GM21390 (cell line): Measurements from ENCODE around the gene CAST.

ENCODE experiments used
- ATAC-seq: cut with Tn5 transposase; IDR thresholded peaks from one replicate; pipeline ENCODE4 v1.9.1; 2021; ENCODE audit not compliant: unreplicated experiment

CAST gene

DNA sequence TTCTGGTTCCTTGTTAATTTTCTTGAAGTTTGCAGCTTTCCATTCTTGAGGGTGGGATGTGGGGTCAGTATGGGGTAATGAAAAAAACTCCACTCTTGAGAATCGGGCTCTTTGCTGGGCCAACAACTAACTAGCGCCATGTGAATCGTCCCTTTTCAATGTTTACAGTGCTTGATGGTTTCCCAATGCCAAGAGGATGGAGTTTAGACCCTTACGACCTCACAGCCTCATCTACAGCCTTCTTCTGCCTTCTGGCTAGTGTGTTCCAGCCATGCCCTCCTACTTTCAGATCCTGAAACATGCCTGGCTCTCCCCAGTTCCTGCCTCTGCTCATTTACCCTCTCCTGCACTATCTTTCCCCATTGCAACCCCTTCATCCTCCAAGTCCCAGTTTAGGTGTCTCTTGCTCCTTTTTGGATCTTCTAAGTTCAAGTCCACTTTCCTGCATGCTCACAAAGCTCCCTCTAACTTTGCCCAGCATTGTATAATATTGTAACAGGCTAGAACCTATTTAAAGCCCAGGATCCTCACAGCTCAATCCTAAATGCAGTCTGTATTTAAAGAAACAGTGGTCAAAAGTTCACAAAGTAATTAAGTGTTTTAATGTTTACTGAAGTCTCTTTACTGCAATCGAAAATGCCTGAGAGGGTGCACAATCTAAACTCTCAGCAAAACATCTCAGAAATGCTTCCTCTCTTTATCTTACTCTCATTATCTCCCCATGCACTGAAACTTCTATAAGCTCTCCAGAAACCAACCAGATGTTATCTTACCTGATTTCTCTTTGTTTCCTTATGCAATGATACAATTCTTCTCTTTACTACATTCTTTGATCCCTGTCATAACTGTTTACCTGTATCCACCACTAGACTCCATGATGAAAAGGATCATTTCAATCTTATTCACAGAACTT is 20.6 kb upstream of the CAST start:
- no peak for ATAC-seq

- ATAC-seq = no peak
Observed at GRCh38 chr5:96642281-96642640, 19.9 kb upstream of the CAST start.

DNA sequence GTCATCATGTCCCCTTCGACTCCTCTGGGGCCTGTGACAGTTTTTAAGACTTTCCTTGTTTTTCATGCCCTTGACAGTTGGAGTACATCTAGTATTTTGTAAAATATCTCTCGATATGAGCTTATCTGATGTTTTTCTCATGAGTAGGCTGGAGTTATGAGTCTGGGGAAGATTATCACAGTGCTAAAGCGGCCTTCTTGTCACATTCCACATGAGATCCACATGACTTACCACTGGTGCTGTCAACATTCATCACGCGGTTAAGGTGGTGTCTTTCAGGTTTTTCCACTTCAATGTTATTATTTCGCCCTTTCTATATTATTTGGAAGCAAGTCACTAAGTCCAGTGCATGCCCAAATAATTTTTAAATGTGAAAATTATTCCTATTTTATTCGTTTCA is 17.1 kb upstream of the CAST start:
- no peak for ATAC-seq

- ATAC-seq = peak; percentile 92
Observed at GRCh38 chr5:96648023-96648422, 14.2 kb upstream of the CAST start.

GRCh38 chr5:96648593-96648992 is 13.6 kb upstream of the CAST start:
- ATAC-seq = no peak

DNA sequence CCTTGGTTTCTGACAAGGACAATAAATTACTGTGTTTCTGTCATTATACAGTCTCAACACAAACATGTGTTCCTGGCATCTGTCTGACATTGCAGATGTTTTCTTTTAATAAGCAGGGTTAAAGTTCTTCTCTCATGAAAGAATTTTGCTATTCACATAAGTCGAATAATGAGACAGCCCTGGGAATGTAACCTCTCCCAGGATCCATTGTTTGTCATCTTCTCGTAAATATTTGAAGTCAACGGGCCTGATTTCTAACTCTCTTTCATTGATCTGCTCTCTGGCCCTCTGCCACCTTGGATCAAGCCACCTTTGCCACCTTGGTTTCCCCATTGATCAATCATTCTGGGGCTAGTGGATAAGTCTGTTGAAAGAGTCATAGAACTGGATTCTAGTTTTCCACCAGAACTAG is 12.9 kb upstream of the CAST start:
- no peak for ATAC-seq

DNA sequence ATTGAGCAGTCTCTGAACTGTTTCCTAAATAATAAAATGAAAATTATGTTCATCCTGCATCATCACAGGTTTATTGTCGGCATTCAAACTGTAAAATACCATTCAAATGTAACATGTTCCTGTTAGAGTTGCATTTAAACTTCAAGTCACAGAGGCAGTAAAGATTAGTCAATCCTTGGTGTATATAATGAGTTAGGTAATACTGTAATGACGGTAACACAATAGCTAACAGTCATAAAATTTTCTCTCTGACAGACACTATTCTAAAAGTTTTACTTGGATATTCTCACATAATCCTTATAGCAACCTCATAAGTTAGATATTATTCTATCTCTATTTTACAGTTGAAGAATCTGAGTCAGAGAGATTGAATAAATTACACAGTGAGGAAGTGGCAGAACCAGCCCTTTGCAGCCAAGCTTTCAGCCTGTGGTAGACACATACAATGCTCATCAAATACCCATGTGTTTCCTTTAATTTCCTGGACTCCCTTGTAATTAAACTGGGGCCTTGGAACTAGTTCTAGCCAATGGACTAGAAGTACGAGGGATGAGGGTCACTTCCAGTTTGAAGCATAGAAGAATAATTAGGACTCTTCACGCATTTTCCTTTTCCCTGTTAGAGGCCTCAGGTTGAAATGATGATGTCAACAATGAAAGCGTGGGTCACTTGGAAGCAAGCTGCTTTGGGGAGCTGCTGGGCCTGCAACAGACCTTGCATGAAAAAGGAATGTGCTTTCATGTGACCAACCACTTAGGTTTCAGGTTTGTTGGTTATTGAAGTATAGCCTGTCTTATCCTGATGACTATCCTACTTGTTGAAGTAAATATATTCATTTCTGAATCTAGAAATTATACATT is 12.3 kb upstream of the CAST start:
- no peak for ATAC-seq

GRCh38 chr5:96651047-96651446 is 11.1 kb upstream of the CAST start:
- no peak for ATAC-seq

DNA sequence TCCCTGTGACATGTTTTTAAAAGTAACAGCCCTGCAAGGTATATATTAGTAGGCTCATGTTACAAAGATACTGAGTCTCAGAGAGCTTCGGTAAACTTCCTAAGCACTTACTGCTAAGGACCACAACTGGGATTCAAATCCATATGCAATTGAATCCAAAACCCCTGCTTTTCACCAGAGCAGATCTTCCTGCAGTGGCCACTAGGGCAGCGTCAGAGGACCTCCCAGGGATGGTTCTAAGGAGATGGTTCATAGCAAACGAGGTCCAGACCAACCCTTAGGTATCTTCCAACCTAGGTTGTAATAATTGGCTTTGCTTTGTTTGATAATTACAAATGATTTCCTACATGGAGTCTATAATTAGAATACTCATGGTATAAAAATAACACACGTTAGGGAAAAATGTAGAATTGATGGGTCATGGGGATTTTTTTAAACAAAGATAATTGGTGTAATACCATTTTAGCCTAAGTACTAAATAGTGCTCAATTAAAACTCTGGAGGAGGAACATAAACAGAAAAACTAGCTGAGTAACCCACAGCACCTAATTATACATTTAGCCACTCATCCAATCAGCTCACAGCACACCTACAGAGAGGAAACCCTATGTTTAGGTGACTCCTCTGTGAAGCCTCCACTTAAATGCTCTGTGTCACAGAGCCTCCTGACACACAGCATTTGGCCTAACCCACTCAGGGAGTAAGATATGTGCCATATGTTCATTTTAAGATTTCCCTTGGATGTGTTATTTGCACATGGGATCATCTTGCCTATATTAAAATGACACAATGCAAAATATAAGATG is 10.0 kb upstream of the CAST start:
- no peak for ATAC-seq

DNA sequence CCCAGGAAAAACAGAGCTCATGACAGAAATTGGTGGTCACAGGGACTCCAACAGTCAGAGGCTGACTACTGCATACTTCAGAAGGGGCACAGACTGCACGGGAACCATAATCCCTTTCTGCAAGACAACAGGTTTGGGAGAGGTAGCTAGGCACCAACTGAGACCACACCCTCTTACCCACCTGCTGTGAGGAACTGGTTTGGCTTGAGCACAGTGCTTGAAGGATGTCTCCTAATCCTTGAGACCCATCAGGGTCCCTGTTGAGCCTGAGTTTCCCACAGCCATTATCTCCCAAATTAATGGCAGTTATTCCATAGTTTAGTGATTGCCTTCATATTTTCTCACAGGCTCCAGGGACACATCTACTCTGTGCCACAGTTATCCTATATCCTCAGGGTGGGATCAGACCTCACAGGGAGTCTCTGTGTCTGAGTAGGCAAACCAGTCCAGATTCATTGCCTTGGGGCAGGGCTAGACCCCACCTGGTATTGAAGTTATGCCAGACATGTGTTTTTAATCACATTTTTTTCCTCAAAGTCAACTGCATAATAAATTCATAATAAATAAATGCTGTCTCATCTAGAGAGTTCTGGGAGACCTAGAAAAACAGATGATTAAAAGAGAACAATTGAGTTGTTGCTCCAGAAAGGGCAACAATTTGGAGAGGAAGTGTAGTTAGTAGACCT is 9.3 kb upstream of the CAST start:
- no peak for ATAC-seq

GRCh38 chr5:96654209-96654608 is 8.0 kb upstream of the CAST start:
- ATAC-seq = no peak

DNA sequence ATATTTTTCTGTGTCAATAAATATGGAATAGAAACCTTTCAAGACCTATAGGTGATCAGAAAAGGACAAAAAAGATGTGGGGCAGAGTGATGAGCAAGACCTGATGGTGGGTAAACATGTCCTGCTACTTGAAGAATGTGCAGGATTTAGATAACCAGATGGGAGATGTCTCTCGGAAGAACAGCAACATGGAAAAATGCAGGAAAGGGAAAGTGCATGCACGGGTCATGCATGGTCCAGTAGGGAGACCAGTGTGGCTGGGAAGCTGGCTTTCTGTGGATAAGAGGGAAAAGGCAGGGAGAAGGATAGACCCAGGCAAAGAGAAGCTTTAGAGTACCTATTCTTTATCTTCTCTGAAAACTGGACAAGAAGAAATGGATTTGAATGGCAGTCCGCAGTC is 7.1 kb upstream of the CAST start:
- ATAC-seq = no peak

DNA sequence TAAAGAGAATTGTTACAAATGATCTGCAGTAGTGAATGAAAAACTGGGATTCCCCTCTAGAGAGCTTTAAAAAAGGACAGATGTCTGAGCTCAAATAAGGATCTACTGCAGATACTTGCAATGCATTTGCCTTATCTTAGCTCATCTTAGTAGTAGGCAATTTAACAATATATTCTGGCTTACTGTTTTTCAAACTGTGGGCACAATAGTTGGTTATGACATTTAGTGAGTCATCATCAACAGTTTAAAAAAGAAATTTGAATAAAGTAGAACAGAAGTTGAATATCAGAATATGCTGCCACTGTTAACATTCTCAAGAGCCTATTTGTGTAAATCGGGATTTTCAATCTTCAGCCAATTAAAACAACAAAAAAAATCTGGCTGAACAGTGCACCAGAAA is 6.7 kb upstream of the CAST start:
- no peak for ATAC-seq

DNA sequence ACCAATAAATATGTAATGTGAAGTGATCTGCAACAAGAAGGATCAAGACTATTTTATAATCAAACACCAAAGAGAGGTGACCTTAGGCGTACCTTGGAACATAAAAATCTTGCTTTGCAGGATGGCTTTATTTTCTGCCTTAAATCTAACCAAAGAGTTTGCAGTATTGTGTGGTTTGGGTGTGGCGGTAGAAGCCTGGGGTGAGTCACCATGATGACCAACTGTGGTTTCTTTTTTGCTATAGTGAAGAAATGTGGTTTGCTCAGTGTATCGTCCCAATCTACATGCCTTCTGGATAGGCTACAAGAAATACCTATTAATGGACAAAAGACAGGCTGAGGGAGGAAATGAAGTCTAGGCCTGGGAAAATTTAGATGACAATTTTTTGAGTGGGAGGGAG is 5.1 kb upstream of the CAST start:
- ATAC-seq = peak; percentile 65

DNA sequence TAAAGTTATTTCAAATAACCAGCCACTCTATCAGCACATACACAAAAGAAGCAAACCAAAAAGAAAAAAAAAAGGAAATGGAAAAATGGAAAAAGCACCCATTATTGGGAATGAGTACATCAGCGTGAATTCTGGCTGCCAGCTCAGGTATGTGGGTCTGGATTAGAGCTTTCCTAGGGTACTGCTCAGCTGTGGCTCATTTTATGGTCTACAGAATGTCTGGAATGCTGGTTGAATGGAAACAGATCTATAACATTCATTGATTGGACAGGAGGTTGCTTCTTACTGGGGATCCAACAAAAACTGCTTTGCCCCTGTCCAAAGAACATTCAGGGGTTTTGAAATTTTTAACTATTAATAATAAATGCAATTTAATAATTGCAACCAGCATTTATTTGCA is 3.9 kb upstream of the CAST start:
- no peak for ATAC-seq

DNA sequence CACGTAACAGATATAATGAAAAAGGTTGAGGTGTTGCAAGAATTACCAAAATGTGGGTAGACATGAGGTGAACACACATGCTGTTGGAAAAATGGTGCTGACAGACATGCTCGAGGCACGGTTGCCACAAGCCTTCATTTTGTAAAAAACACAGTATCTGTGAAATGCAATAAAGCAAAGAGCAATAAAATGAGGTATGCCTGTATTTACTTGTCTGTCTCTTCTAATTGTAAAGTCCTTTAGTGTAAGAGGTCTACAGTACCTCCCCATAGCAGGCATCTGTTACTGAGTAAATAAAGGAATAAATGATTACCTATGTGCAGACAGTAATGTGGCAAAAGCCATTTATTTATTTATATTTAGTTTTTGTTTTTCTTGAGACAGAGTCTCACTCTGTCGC is 3.0 kb upstream of the CAST start:
- no peak for ATAC-seq

DNA sequence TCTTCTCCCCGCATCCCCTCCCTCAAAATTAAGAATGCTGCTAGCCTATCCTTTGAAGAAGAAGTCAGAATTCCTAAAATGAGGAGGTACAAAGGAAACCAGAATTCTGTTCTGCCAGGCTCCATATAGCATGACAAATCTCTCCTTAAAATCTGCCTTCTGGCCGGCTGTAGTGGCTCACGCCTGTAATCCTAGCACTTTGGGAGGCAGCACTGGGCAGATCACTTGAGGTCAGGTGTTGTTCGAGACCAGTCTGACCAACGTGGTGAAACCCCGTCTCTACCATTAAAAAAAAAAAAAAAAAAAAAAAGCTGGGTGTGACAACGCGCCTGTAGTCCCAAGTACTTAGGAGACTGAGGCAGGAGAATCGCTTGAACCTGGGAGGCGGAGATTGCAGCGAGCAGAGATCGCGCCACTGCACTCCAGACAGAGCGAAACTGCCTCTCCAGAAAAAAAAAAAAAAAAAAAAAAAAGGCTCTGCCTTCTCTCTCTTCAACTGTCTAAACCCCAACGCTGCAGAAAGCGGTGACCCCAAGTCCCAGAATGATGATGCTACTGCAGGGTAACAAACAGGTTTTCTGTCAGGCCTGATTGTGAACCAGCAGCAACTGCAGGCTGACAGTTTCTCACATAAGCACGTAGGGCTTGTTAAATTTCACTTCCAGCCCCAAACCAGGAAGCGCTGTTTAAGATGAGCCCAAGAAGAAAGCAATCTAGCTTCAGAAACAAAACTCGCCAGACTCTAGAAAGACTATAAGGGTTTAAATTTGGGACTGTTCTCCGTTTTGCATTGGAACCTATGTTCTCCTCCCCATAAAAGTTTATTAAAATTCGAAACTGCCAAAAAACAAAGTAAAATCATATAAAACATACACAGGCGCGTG is 963 bp upstream of the CAST start:
- ATAC-seq = peak; percentile 24

DNA sequence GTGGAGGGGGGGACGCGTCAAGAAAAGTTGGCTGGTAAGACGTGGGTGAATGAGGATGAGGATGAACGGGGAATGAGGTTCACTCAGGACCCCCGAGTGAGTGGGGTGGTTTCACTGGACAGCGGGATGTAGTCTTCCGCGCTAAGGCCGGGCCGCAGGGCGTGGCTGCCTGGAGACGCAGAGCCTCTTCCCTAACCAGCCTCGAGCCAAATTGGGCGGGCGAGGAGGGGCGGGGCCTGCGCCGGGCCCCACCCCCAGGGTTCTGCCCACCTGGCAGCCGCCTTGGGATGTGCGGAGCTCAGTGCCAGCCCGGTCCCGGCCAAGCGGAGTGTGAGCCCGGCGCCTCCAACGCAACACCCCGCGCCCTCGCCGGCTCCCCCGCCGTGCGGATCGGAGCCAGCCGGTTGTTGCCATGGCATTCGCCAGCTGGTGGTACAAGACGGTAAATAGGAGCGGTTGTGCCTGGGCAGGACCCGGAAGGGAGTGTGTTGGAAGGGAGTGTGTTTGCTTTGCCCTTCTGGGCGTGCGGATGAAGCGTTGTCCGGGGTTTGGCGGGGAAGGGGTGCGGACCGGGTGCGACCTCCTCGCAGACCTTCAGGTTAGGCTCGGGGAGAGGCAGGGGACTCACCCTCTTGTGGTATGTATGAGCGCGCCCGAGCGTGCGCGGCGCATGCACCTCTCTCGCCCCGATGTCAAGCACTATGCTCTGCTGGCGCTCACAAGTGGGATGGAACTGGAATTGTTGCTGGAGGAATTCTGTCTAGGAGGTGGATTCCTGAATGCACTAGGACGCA is 746 bp downstream of the CAST start:
- peak; percentile 68 for ATAC-seq

DNA sequence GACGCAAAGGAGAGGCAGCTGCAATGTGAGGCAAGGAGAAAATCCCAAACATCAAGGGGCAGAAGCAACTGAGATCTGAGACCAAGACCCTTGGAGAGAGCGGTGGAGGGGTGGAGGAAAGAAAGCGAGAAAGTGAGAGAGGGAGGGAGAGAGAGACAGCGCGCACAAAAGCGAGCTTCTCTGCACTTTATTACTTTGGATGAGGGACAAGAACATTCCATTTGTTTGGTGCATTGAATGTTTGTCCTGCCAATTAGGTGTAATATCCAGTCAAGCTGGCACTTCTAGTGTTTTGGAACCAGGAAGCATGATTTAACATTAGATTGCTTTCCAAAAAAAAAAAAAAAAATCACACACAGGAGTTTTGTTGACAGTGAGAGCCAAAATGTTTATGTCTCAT is 1.4 kb downstream of the CAST start:
- no peak for ATAC-seq
